ENCODE measurements around the gene WBP2NL. TPM values are rescaled to one million over a fixed set of nuclear protein-coding genes. Genes with fewer than 3 reads are reported as not detected.

The WBP2NL gene
- total RNA-seq (2021; fragmentation: NEBNext Ultra II Directional; extraction: Animal tissue kit (Norgen Biotek cat#: 25700)) (not detected in 2 replicates), polyA plus RNA-seq (2011; rRNA removed) (not detected in 2 replicates), polyA minus RNA-seq (2011; rRNA and poly(A)+ RNA removed) (not detected in 2 replicates)
- polyA plus RNA-seq (2011; cell fraction: cytosol; rRNA removed): not detected
- not detected for polyA plus RNA-seq (2011; cell fraction: nucleus; rRNA removed)
- polyA plus RNA-seq (2012, experiment 1 of 2): not detected in 4 replicates
- not detected for polyA plus RNA-seq (2012, experiment 2 of 2)
- not detected for polyA plus RNA-seq (2013, experiment 1 of 2)
- not detected for polyA plus RNA-seq (2013, experiment 2 of 2)
- not detected for polyA minus RNA-seq (2011; cell fraction: cytosol; rRNA and poly(A)+ RNA removed)
- polyA minus RNA-seq (2011; cell fraction: nucleus; rRNA and poly(A)+ RNA removed): not detected
- long read RNA-seq, experiment 1: 0 reads
- long read RNA-seq, experiment 2: 0 reads

DNA sequence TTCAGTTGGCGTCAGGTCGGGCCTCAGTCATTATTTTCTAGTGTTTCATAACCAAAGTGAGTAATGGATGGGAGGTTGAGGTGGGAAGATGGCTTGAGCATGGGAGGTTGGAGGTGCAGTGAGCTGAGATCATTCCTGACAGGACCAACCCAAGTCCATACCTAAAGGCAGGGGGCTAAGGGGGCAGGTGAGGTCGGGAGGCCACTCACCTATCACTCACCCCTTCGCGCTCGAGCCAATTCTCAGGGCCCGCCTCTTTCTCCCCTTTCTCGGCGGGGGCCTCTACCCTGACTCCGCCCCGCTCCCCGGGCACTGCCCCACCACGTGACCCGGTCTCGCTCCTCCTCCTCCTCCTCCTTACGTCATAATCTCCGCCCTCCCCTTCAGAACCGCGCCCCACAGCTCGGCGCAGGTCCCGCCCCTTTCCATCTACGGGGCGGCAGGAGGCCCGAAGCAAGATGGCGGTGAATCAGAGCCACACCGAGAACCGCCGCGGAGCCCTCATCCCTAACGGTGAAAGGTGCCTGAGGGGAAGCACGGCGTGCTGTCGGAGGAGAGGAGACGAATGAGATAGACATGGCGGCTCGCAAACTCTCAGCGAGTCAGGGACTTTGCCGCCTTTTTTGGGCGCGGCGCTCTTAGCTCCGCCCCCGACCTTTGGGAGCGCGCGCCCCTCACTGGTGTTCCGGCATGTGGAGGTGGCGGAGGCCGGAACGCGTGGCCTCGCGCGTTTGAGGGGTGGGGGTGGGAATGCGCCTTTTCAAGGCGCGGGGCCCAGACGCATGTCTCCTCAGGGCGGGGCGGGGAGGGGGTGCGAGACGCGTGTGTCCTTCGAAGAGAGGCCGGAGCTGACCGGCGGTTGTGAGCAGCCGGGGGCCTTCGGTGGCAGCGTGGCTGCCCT lies at the start of gene WBP2NL:
Gene WBP2NL (plus strand): TSS at position 428 of the 901 bp plus-strand sequence. CDS start 31 bp downstream, at position 459.
- CTCF ChIA-PET (ENCODE audit: partially characterized antibody): interaction anchor here (0.6 to 1.8 kb wide), 2 partner anchors 76 to 92 kb away, joined by 3 to 4 read pairs; partner anchors contain the start of gene NDUFA6
- Histone ChIP-seq H3K4me1 (replicated peaks in 1 of 4; ENCODE audit: control insufficient read depth in 3 of 4, insufficient read depth in 4 of 4, low read length in 3 of 4) (0 out of 7 replicates have a peak, but pooled peaks cover 0 to 2% (median 0%) of the 10 kb centered on the region in 4 experiments), H3K36me3 (ENCODE audit: control insufficient read depth in 2 of 4, insufficient read depth in 4 of 4, low read length in 3 of 4) (peaks cover 6 to 25% (median 17%) of the 10 kb centered on the region in 4 experiments; a peak in 5 of 8 replicates), H2BK20ac (ENCODE audit: low read length) (no peak within 1 kb of the TSS), H3K79me1 (ENCODE audit: low read depth, low read length) (no peaks in the 10 kb centered on the region), H3K56ac (replicated peaks; ENCODE audit: insufficient read length, low read depth, low read length) (no peak within 1 kb of the TSS), H4K91ac (replicated peaks; ENCODE audit: insufficient read length, low read length) (no peak within 1 kb of the TSS), H2AK5ac (ENCODE audit: low read depth, low read length) (0 out of 2 replicates have a peak within 1 kb of the TSS, but pooled peaks have one; percentile 33), H3K9me3 (ENCODE audit: insufficient read depth in 2 of 2, low read depth in 1 of 2, low read length in 1 of 2) (peaks cover 0 to 4% of the 10 kb centered on the region in 2 experiments; a peak in 1 of 4 replicates), H3K18ac (ENCODE audit: extremely low read depth, low read length) (no peak within 1 kb of the TSS), H3K23me2 (ENCODE audit: low read depth, low read length) (no peaks in the 10 kb centered on the region), H2BK12ac (ENCODE audit: low read depth, low read length) (no peak within 1 kb of the TSS), H3K4ac (replicated peaks; ENCODE audit: insufficient read length, low read depth, low read length) (no peak within 1 kb of the TSS), H4K8ac (ENCODE audit: extremely low read depth, insufficient read depth, low read length) (no peak within 1 kb of the TSS), H2BK15ac (ENCODE audit: low read length) (no peak within 1 kb of the TSS), H4K5ac (ENCODE audit: insufficient read length, low read depth, low read length) (no peak within 1 kb of the TSS), H3K14ac (ENCODE audit: insufficient read length) (no peak within 1 kb of the TSS), H3K4me3 (ENCODE audit: extremely low read depth in 1 of 4, insufficient read depth in 2 of 4, low read depth in 3 of 4, low read length in 4 of 4) (no peak within 1 kb of the TSS), H2BK5ac (ENCODE audit: low read depth, low read length) (no peak within 1 kb of the TSS), H3K23ac (ENCODE audit: insufficient read length) (no peak within 1 kb of the TSS), H3K79me2 (ENCODE audit: control insufficient read depth in 1 of 2, insufficient read depth in 2 of 2, low read length in 2 of 2) (no peaks in the 10 kb centered on the region), H2BK120ac (replicated peaks; ENCODE audit: low read depth, low read length) (no peak within 1 kb of the TSS), H2AFZ (ENCODE audit: low read length) (no peak within 1 kb of the TSS), H4K20me1 (replicated peaks in 1 of 2; ENCODE audit: control insufficient read depth in 1 of 2, insufficient read depth in 2 of 2, low read length in 2 of 2) (no peaks in the 10 kb centered on the region), H3K9ac (replicated peaks in 1 of 4; ENCODE audit: extremely low read depth in 1 of 4, low read depth in 3 of 4, low read length in 3 of 4) (no peak within 1 kb of the TSS), H3K27me3 (replicated peaks in 1 of 4; ENCODE audit: control insufficient read depth in 3 of 4, extremely low read depth in 1 of 4, insufficient read depth in 3 of 4, low read length in 3 of 4) (no peaks in the 10 kb centered on the region; a peak in 1 of 7 replicates), H3K27ac (ENCODE audit: low read depth, low read length) (no peak within 1 kb of the TSS), H3K4me2 (ENCODE audit: insufficient read depth in 1 of 2, low read depth in 2 of 2, low read length in 2 of 2) (no peak within 1 kb of the TSS)
- FAIRE-seq: no peak
- WGBS, 2 experiments (ENCODE audit: extremely low coverage in 1 of 2, insufficient coverage in 1 of 2, insufficient read length in 1 of 2, insufficient replicate concordance in 2 of 2, low coverage in 1 of 2, low lambda C conversion rate in 2 of 2, missing lambda C conversion rate in 1 of 2): 96% methylated on average over 46 of the region's 71 CpGs; no CpG with 5 or more reads in 1 of the 2 experiments
- no peak for TF ChIP-seq NRF1 (IDR thresholded peaks at IDR 0.05; ENCODE audit: low read depth, low read length)
- TF ChIP-seq CHD2 (IDR thresholded peaks at IDR 0.05; ENCODE audit: low read length): no peak
- TF ChIP-seq E2F6 (IDR thresholded peaks at IDR 0.05): peak; percentile 87
- peak; percentile 63; the same call in 1 of the 2 replicates for TF ChIP-seq YY1 (IDR thresholded peaks at IDR 0.05; ENCODE audit: low read depth, low read length)
- no peak for DNase-seq (ENCODE audit: low read depth in 1 of 2, low spot score in 2 of 2)
- POLR2A ChIA-PET (ENCODE audit: partially characterized antibody): no interaction called here

All from H1 (cell line).